ENCODE measurements around the gene XKR3.
"Not testable (repeated sequence)": the region's sequence is repeated elsewhere in the genome, so short reads cannot be mapped to it uniquely, and the experiment has no call there.

The XKR3 gene

GRCh38 chr22:16804882-16805281 lies 20.3 kb downstream of the XKR3 start:
- FAIRE-seq: no peak

- no peak for FAIRE-seq
These were observed 21.8 kb downstream of the XKR3 start for GRCh38 chr22:16803255-16803917.

GRCh38 chr22:16801571-16801970 lies 23.6 kb downstream of the XKR3 start:
- FAIRE-seq: no peak

GRCh38 chr22:16801088-16801487 lies 24.1 kb downstream of the XKR3 start:
- FAIRE-seq: no peak

GRCh38 chr22:16800358-16800757 lies 24.9 kb downstream of the XKR3 start:
- no peak for FAIRE-seq

GRCh38 chr22:16795504-16795903 lies 29.7 kb downstream of the XKR3 start:
- FAIRE-seq: not testable (repeated sequence)

- no peak for FAIRE-seq
These were observed 31.4 kb downstream of the XKR3 start for GRCh38 chr22:16793831-16794230.

GRCh38 chr22:16789860-16790493 lies 35.2 kb downstream of the XKR3 start:
- FAIRE-seq: no peak

GRCh38 chr22:16783930-16784354 lies 41.3 kb downstream of the XKR3 start:
- FAIRE-seq: no peak

GRCh38 chr22:16783453-16783852 lies 41.8 kb downstream of the XKR3 start:
- no peak for FAIRE-seq

- no peak for FAIRE-seq
These were observed 43.4 kb downstream of the XKR3 start for GRCh38 chr22:16781764-16782329.

GRCh38 chr22:16781074-16781763 lies 44.0 kb downstream of the XKR3 start:
- FAIRE-seq: no peak

GRCh38 chr22:16777284-16777924 lies 47.8 kb downstream of the XKR3 start:
- no peak for FAIRE-seq

GRCh38 chr22:16776080-16776479 lies 49.1 kb downstream of the XKR3 start:
- FAIRE-seq: no peak

GRCh38 chr22:16774911-16775500 lies 50.2 kb downstream of the XKR3 start:
- no peak for FAIRE-seq

- FAIRE-seq: not testable (repeated sequence)
These were observed 53.6 kb downstream of the XKR3 start for GRCh38 chr22:16771569-16771968.

- not testable (repeated sequence) for FAIRE-seq
These were observed 57.3 kb downstream of the XKR3 start for GRCh38 chr22:16767927-16768326.

GRCh38 chr22:16762224-16762623 lies 63.0 kb downstream of the XKR3 start:
- not testable (repeated sequence) for FAIRE-seq

GRCh38 chr22:16760416-16760815 lies 64.8 kb downstream of the XKR3 start:
- not testable (repeated sequence) for FAIRE-seq

- FAIRE-seq: not testable (repeated sequence)
These were observed 75.9 kb downstream of the XKR3 start for GRCh38 chr22:16749282-16749681.

GRCh38 chr22:16748160-16748929 lies 76.9 kb downstream of the XKR3 start:
- not testable (repeated sequence) for FAIRE-seq
